GM13976 (cell line): ENCODE data around the gene ATF6B.

Experiments
- DNase-seq: peaks from one replicate; pipeline ENCODE4 v3.0.0; 2012; ENCODE audit warnings: low spot score
- CTCF ChIP-seq: IDR thresholded peaks from 2 replicates; pipeline ENCODE4 v1.5.1; 2012; ENCODE audit warnings: borderline replicate concordance, mild to moderate bottlenecking; ENCODE audit not compliant: insufficient read depth; ENCODE audit errors: extremely low read depth, missing control alignments, control extremely low read depth
- in situ Hi-C: fragments of 300-500 bp; cut with MboI; formaldehyde crosslinking; loops from one replicate; pipeline ENCODE4 v1.12.0; 2022; ENCODE audit warnings: low sequenced_read_pairs, mixed read lengths, inconsistent platforms; ENCODE audit not compliant: unreplicated experiment

The ATF6B gene

GRCh38 chr6:32116674-32117073, 11.4 kb downstream of the ATF6B start:
- no peak for TF ChIP-seq CTCF
- DNase-seq = no peak
- in situ Hi-C loops = no loop called here

DNA sequence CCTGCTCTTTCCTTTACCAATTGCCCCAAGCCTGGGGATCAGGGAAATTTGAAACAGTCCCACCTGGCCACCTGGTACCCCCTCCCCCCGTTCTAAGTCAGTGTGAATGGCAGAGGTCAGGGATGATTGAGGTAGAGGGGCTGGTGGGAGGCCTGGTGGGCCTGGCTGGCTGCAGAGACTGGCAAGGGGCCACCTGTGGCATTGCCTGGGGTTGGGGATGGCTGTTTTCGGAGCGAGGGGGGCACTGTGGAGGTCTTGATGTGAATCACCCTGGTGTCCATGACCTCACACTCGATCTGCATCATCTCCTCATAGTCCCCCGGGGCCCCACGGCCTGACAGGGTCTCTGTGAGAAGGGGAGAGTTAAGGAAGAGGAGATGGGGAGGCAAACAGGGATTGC, 12.4 kb downstream of the ATF6B start:
- in situ Hi-C loops = no loop called here
- no peak for DNase-seq
- TF ChIP-seq CTCF = no peak

DNA sequence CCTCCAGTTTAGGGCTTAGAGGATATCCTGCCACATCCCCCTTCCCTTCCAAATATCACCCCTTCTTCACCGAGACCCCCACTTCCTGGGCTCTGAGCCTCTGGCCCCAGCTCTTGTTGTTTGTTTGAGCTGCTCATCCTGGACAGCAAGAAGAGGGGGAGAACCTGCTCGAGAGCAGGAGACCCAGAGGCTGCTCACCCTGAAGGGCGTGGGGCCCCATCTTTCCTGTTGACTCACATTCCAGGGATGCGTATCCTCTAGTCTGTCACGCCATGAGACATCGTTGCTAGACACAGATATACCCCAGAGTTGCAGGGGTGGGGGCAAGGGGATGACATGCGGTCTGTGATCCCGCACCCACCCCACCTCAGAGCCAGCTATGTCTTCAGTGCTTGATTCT, 13.2 kb downstream of the ATF6B start:
- TF ChIP-seq CTCF = no peak
- DNase-seq = no peak

DNA sequence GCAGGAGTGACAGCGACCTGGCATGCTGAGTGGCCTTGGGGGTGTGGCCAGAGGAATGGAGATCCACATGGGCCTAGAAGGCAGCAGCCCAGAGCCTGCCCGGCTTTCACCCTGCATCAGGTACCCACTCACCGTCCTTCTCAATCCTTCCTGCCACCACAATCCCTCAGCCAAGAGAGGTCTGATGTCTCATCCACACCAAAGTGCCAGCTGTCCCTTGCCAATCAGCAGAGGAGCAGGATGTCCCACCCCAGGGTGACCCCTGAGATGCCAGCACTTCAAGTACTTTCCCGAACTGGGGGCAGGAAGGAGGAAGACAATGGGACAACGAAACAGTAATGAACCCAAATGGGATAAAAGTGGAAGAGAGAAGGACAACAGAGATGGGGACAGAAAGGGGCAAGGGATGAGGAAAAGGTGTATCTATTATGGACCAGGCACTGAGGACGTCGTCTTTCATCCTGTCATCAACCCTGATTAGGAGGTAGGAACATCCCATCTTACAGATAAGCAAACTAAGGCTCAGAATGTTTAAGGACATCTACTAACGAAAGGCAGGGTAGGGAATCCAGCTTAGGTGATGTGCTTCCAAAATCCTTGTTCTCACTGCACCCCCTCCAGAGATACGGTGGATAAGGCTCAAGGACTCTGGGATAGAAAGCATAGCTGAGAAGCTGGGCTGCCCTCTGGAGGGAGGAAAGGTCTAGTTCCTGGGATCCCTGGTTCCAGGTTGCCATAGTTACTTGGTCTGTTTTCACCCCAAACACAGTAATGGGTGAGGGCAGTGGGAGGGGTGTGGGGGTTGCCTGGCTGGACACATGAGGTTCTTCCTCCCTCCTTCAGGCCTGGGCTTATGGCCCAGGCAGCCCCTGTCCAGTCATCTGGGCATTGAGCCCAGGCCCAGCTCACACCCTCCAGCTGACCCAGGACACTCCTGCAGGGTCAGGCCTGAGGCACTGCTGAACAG, 14.4 kb downstream of the ATF6B start:
- no peak for DNase-seq
- no peak for TF ChIP-seq CTCF
- in situ Hi-C loops = no loop called here

More for the DNA sequence above, 13.2 kb downstream of the ATF6B start:
- in situ Hi-C loops = no loop called here

DNA sequence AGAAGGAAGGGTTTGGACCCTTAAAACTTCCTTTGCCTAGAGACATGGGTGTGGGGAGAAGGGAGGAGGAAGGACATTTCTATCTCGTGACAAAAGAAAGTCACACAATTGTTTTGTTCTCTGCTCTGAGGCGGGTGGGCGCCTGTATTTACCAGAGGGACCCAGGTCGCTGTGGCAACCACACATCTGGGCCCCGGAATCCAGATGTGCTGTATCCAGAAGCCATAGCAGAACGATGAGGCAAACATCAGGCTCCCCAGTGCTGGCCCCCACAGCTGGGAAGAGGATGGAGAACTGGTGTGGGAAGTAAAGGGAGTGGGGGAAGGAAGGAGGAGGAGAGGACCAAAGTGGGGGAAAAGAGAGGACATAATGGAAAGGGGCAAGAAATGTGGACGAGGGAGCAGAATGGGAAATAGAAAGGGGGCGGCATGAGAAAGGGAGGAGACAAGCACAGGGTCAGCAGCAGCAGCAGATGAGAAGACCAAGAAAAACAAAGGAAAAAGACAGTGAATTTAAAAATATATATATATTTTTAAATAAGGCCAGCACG, 15.5 kb downstream of the ATF6B start:
- no peak for DNase-seq
- no peak for TF ChIP-seq CTCF
- in situ Hi-C loops = no loop called here

- in situ Hi-C loops = no loop called here
- DNase-seq = no peak
- no peak for TF ChIP-seq CTCF
Observed at GRCh38 chr6:32111424-32112066, 16.5 kb downstream of the ATF6B start.
